C4-2B (cell line): ENCODE data around the gene XG.

Experiments
- H3K27ac ChIP-seq: fragments of 450-650 bp; 2 replicates; pipeline ENCODE4 v1.5.1; 2017
- ZFX ChIP-seq: fragments of 450-650 bp; IDR thresholded peaks from 2 replicates; pipeline ENCODE4 v1.6.1; 2017
- TF ChIP-seq, protein P1 (sequence below): fragments of 450-650 bp; conservative IDR thresholded peaks from 2 replicates; pipeline ENCODE4 v1.5.1; 2017; ENCODE audit warnings: mild to moderate bottlenecking

XG gene

DNA sequence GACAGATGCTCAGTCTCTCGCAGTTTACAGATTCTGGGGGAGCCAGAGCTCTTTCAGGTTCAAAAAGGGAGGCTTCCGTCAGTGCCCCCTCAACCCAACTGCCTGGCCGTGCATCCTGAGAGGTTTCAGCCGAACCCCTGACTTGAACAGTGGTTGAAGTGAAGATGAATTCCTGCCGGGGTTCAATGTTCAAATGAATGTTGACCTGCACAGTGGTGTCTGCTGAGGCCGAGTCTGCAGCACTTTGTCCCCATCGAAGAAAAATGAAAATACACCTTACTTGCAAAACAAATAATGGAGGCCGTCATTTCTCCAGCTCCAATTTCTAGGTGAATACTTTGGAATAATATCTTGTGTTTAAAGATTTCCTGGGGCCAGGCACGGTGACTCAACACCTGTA lies 110.6 kb downstream of the XG start:
- TF ChIP-seq, protein P1, sequence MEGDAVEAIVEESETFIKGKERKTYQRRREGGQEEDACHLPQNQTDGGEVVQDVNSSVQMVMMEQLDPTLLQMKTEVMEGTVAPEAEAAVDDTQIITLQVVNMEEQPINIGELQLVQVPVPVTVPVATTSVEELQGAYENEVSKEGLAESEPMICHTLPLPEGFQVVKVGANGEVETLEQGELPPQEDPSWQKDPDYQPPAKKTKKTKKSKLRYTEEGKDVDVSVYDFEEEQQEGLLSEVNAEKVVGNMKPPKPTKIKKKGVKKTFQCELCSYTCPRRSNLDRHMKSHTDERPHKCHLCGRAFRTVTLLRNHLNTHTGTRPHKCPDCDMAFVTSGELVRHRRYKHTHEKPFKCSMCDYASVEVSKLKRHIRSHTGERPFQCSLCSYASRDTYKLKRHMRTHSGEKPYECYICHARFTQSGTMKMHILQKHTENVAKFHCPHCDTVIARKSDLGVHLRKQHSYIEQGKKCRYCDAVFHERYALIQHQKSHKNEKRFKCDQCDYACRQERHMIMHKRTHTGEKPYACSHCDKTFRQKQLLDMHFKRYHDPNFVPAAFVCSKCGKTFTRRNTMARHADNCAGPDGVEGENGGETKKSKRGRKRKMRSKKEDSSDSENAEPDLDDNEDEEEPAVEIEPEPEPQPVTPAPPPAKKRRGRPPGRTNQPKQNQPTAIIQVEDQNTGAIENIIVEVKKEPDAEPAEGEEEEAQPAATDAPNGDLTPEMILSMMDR = no peak
- no peak for TF ChIP-seq ZFX
- H3K27ac ChIP-seq = no peak overlapping the region

DNA sequence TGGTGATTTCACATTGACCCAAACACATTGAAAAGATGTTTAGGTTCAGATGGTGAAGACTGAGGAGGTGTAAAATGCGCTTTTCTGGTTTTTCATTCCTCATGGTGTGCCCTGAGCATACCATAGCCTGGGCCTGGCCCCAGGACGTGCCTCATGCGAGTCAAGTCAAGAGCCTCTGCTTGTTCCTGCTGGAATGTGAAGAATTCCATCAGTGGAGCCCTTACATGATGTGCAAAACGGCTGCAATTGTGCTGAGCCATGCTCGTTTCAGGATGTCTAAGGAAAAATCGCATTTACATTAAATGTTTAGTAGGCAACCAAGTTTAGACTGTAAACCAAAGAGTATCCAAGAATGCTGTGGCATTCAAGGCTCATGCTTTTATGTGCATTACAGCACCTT lies 111.8 kb downstream of the XG start:
- TF ChIP-seq ZFX = no peak

More for the DNA sequence above, 111.8 kb downstream of the XG start:
- H3K27ac ChIP-seq = no peak overlapping the region
